DND-41 (cell line): ENCODE results near the gene ETV5.

Experiments used
- ATAC-seq: fragments of 200-7000 bp; cut with Tn5 transposase; 3 replicates; pipeline ENCODE4 v1.9.1; 2021; ENCODE audit warnings: low read depth; ENCODE audit not compliant: insufficient read depth
- DNase-seq: peaks from one replicate; pipeline ENCODE4 v3.0.0-alpha.2; 2020
- H2AFZ ChIP-seq: 2 replicates; pipeline ENCODE4 v1.6.0; 2012; ENCODE audit warnings: low read depth, low read length
- H3K27ac ChIP-seq: 2 replicates; pipeline ENCODE4 v1.5.1; 2012; ENCODE audit warnings: low read length, inconsistent platforms
- H3K27me3 ChIP-seq: fragments of 200-600 bp; sonication (generic); 2 replicates; pipeline ENCODE4 v1.6.0; 2012; ENCODE audit warnings: low read length, mild to moderate bottlenecking, inconsistent platforms; ENCODE audit not compliant: insufficient read depth, poor library complexity
- H3K36me3 ChIP-seq: 2 replicates; pipeline ENCODE4 v1.5.1; 2012; ENCODE audit warnings: low read length, inconsistent platforms; ENCODE audit not compliant: insufficient read depth
- H3K4me1 ChIP-seq: 2 replicates; pipeline ENCODE4 v1.5.1; 2012; ENCODE audit warnings: mild to moderate bottlenecking, low read length; ENCODE audit not compliant: insufficient read depth
- H3K4me2 ChIP-seq: 2 replicates; pipeline ENCODE4 v1.6.0; 2012; ENCODE audit warnings: mild to moderate bottlenecking, moderate library complexity, low read length, inconsistent platforms; ENCODE audit not compliant: insufficient read depth
- H3K4me3 ChIP-seq, 2 experiments: fragments of 200-600 bp in 1 of 2; shearing (Covaris generic) in 1 of 2; 2 replicates each; pipeline ENCODE4 v1.5.1; 2012 to 2016; ENCODE audit warnings: inconsistent platforms in 2 of 2, low read length in 2 of 2, mild to moderate bottlenecking in 2 of 2, low read depth in 1 of 2, moderate library complexity in 1 of 2
- H3K79me2 ChIP-seq: 2 replicates; pipeline ENCODE4 v1.6.0; 2012; ENCODE audit warnings: low read length, inconsistent platforms; ENCODE audit not compliant: insufficient read depth
- H3K9ac ChIP-seq: 2 replicates; pipeline ENCODE4 v1.6.0; 2012; ENCODE audit warnings: low read depth, mild to moderate bottlenecking, inconsistent platforms, low read length, moderate library complexity
- H3K9me3 ChIP-seq: 2 replicates; pipeline ENCODE4 v1.5.1; 2012; ENCODE audit warnings: low read length, moderate library complexity, mild to moderate bottlenecking, inconsistent platforms; ENCODE audit not compliant: insufficient read depth, severe bottlenecking
- H4K20me1 ChIP-seq: 2 replicates; pipeline ENCODE4 v1.6.0; 2012; ENCODE audit warnings: low read length; ENCODE audit not compliant: insufficient read depth
- EZH2 ChIP-seq: IDR thresholded peaks from 3 replicates; pipeline ENCODE4 v1.6.1; 2012; ENCODE audit warnings: borderline replicate concordance, low read depth, mild to moderate bottlenecking, moderate library complexity, low read length, inconsistent platforms; ENCODE audit not compliant: severe bottlenecking
- TF ChIP-seq, protein P1 (sequence below): IDR thresholded peaks from 2 replicates; pipeline ENCODE4 v1.5.1; 2012; ENCODE audit warnings: borderline replicate concordance, low read length, moderate library complexity, mild to moderate bottlenecking; ENCODE audit not compliant: poor library complexity, severe bottlenecking; ENCODE audit errors: extremely low read depth

The ETV5 gene

DNA sequence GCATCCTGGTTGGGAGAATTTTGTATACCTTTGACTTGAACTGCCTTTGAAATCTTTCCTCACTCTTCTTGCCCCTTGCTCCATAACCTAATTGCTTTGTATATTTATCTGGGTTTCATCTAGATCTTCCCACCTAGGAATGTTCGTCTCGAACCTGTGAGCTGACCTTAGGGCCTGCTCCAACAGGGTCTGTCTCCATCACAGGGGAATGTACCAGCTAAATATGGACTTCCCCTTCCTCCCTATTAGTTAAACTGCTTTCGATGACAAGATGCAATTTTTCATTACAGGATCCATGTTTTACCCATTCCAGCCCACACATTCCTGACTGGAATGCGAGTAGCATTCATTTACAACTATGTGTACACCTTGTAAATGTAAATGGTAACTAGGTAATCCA is 10.6 kb upstream of the ETV5 start:
- ATAC-seq (no peak), DNase-seq (no peak)
- Histone ChIP-seq H3K27me3 (peaks cover 20% of the 10 kb centered on the region), H3K79me2 (no peaks in the 10 kb centered on the region), H3K36me3 (no peaks in the 10 kb centered on the region), H3K4me2 (no peak overlapping the region), H3K9me3 (no peaks in the 10 kb centered on the region), H3K4me3 (no peak overlapping the region), H3K4me1 (no peaks in the 10 kb centered on the region), H4K20me1 (no peaks in the 10 kb centered on the region), H2AFZ (no peak overlapping the region), H3K27ac (no peak overlapping the region), H3K9ac (no peak overlapping the region)
- TF ChIP-seq EZH2: no peak
- TF ChIP-seq, protein P1, sequence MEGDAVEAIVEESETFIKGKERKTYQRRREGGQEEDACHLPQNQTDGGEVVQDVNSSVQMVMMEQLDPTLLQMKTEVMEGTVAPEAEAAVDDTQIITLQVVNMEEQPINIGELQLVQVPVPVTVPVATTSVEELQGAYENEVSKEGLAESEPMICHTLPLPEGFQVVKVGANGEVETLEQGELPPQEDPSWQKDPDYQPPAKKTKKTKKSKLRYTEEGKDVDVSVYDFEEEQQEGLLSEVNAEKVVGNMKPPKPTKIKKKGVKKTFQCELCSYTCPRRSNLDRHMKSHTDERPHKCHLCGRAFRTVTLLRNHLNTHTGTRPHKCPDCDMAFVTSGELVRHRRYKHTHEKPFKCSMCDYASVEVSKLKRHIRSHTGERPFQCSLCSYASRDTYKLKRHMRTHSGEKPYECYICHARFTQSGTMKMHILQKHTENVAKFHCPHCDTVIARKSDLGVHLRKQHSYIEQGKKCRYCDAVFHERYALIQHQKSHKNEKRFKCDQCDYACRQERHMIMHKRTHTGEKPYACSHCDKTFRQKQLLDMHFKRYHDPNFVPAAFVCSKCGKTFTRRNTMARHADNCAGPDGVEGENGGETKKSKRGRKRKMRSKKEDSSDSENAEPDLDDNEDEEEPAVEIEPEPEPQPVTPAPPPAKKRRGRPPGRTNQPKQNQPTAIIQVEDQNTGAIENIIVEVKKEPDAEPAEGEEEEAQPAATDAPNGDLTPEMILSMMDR: no peak

DNA sequence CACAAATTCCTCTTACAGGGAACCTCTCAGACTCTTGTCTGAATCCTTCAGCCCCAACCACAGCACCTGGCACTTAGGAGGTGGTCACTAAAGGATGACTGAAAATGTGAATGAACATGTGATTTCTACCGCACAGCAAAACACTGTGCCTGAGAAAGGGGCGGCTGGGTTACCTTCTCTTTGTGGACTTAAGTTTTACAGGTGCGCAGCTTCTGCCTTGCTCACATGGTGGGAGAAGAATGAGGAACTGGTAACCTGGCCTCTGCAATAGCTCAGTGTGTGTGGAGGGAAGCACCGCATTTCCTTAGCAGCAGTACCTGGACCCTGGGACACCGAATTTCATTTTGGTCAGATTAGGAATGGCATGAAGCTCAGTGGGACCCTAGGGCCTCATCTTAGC is 9.8 kb upstream of the ETV5 start:
- peaks cover 18% of the 10 kb centered on the region for H3K27me3 ChIP-seq
- no peak overlapping the region for H3K4me3 ChIP-seq
- DNase-seq (no peak), ATAC-seq (no peak)
- H3K27ac ChIP-seq: no peak overlapping the region
- no peak overlapping the region for H2AFZ ChIP-seq
- no peak overlapping the region for H3K9ac ChIP-seq
- H4K20me1 ChIP-seq: no peaks in the 10 kb centered on the region
- H3K4me2 ChIP-seq: no peak overlapping the region
- no peaks in the 10 kb centered on the region for H3K9me3 ChIP-seq
- H3K79me2 ChIP-seq: no peaks in the 10 kb centered on the region
- H3K36me3 ChIP-seq: no peaks in the 10 kb centered on the region
- no peaks in the 10 kb centered on the region for H3K4me1 ChIP-seq
- TF ChIP-seq EZH2: no peak
- TF ChIP-seq, protein P1: no peak

DNA sequence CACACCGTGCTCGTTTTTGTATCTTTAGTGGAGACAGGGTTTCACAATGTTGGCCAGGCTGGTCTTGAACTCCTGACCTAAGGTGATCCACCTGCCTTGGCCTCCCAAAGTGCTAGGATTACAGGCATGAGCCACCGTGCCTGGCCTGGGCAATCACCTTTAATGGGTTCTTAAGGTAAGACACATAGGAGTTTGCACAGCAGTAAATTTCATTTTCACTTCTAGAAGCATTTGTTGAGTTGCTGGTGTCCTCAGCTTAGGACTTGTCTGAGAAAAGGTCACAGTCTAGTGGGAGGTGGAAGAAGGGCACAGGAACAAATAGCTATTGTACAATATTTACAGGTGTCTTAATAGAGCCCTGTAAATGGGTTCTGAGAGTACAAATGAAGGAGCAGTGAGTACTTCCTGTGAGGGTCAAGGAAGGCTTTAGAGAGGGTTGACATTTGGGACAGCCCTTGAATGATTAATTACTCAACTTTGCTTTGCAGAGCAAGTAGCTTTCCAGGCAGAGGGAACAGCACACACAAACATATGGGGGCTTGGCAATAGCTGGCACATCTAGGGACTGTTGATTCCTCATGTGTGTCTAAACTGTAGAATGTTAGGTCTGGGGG is 8.7 kb upstream of the ETV5 start:
- no peak overlapping the region for H3K4me2 ChIP-seq

More for the DNA sequence above, 8.7 kb upstream of the ETV5 start:
- Histone ChIP-seq H2AFZ (no peak overlapping the region), H3K36me3 (no peaks in the 10 kb centered on the region), H3K4me3 (no peak overlapping the region), H3K79me2 (no peaks in the 10 kb centered on the region), H4K20me1 (no peaks in the 10 kb centered on the region), H3K9me3 (no peaks in the 10 kb centered on the region), H3K9ac (no peak overlapping the region), H3K27me3 (peaks cover 12% of the 10 kb centered on the region), H3K4me1 (no peaks in the 10 kb centered on the region), H3K27ac (no peak overlapping the region)
- no peak for ATAC-seq
- no peak for TF ChIP-seq EZH2
- TF ChIP-seq, protein P1: no peak
- DNase-seq: no peak
